Stimulated activated CD4-positive, alpha-beta T cell treated with anti-CD3 and anti-CD28 coated beads, Interleukin-1b, Interleukin-23, amount 100 ng/mL, for 48 hours (primary cell): ENCODE results near the gene KRT3.

Source experiments
- DNase-seq: peaks from one replicate; pipeline ENCODE4 v3.0.0-alpha.2; 2020

The KRT3 gene

DNA sequence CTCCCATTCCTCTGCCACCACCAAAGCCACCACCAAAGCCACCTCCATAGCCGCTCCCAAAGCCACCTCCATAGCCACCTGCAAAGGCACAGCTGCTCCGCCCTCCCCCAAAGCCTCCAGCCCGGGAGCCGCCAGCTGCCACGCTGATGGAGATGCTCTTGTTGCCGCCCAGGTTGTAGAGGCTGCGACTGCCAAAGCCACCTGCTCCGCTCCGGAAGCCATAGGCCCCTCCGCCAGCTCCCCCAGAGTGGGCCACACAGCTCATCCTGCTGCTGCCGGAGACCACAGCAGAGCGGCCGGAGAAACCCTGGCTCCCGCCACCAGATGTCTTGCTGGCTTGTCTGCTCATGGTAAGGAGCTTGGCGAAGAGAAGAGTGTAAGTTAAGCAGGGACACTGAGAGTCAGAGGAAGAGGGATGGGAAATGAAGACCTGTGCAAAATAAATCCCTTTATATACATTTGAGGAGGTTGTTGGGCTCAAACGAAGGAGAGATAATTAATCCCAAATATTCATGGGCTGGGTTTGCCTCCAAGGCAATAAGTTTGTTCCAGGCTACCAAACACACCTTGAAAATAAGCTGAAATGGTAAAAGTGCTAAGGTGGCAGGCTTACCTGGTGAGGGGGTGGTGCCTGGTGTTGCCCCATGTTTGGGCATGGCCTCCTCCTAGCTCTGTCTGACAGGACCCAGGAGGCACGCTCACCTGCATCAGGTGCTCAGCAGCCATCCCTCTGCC, at the start of gene KRT3:
TSS of gene KRT3 (minus strand) at position 424 of the 735 bp plus-strand sequence. CDS start at position 349, 75 bp downstream.
- no peak for DNase-seq

GRCh38 chr12:52844386-52844785, 48.5 kb upstream of the KRT3 start:
- DNase-seq = no peak

GRCh38 chr12:52839436-52840105, 43.7 kb upstream of the KRT3 start:
- DNase-seq = no peak

GRCh38 chr12:52838609-52839435, 42.9 kb upstream of the KRT3 start:
- DNase-seq = no peak

- DNase-seq = no peak
Observed at GRCh38 chr12:52837781-52838608, 42.1 kb upstream of the KRT3 start.

DNA sequence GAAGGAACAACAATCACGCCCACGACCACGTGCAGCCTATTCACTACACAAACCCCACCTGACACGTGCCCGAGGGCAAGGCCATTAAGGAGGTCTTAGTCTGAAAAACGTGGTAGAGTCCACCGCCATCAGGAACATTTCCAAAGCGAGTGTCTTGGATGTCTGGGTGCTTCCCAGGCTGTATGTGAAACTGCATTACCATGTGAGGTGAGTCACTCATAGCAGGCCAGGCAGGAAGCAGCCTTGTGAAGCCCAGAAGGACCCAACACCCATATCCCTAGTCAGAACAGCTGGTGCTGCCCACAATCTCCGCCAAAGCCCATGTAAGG, 41.5 kb upstream of the KRT3 start:
- no peak for DNase-seq

GRCh38 chr12:52836491-52837412, 40.8 kb upstream of the KRT3 start:
- no peak for DNase-seq

DNA sequence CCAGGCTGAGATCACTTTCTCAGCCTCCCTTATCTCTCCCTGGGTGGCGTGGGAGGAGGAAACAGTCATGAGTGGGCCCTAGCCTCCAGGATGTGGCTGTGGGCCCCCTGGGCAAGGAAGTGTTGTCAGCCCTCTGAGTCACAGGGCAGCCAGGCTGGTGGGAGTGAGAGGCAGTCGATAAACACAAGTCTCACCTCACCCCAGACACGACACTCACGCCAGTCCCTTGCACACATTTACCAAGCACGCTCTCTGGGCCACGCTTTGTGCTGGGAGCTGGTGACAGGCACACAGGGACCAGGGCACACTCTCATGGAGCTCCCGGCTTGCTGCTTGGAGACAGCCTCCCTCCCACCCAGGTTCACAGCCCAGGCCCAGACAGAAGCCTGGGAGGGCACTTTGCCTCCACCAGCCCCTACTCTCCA, 40.1 kb upstream of the KRT3 start:
- DNase-seq = peak; percentile 76

- peak; percentile 11 for DNase-seq
Observed at GRCh38 chr12:52835271-52836041, 39.5 kb upstream of the KRT3 start.

DNA sequence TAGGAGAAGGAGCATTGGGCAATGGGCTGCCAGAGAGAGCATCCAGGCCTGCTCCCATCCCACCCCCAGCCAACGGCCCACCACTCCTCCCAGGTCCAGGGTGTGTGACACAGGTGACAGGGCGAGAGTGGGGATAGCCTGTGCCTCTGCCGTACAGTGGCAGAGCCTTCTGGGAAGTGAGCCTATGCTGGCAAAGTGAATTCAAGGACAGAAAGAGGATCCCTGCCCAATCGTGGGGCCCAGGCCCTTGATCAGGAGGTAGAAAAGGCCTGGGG, 38.7 kb upstream of the KRT3 start:
- DNase-seq = no peak

GRCh38 chr12:52833922-52834726, 38.2 kb upstream of the KRT3 start, which contains the start of gene KRT79:
Gene KRT79 (minus strand): TSS chr12:52834311. CDS start chr12:52834260, 51 bp downstream.
- DNase-seq = no peak

DNA sequence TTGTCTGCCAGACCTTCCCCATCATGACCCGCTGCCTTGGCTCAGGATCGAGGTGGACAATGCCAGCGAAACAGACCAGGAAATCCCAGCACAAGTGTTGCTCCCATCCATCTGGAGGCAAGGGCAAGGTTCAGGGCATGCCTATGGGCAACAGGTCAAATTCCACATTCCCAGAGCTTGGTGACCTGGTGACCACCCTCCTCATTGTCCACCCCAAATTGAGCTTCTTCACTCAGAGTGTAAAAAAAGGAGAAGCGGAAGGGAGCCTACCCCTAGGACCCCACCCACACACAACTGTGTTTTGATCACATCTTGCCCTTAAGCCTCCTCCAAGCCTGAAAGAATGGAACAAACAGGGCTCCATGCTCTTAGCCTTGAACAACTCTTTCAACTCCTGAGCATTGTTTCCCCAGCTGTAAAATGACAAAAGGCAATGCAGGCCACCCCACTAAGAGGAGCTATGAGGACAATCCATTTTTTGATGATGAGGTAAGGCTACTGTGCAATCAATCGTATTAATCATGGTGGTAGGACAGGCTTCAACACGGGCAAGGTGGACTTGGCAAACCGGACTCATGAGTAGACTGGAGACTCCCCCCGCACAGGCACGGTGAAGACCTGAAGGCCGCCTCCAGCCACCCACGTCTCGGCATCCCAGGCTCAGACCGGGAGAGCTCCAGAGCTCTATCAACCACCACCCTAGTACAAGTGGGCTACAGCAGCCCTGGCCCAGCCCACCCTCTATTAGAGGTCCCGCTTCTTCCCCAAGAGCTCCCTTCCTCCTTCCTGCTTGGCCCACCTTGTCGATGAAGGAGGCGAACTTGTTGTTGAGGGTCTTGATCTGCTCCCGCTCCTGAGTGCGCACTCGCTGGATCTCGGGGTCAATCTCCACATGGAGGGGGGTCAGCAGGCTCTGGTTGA, 37.3 kb upstream of the KRT3 start:
- DNase-seq = no peak

GRCh38 chr12:52832451-52832850, 36.5 kb upstream of the KRT3 start:
- DNase-seq = no peak

GRCh38 chr12:52831251-52831650, 35.3 kb upstream of the KRT3 start:
- DNase-seq = no peak

GRCh38 chr12:52829986-52830770, 34.3 kb upstream of the KRT3 start:
- DNase-seq = no peak

DNA sequence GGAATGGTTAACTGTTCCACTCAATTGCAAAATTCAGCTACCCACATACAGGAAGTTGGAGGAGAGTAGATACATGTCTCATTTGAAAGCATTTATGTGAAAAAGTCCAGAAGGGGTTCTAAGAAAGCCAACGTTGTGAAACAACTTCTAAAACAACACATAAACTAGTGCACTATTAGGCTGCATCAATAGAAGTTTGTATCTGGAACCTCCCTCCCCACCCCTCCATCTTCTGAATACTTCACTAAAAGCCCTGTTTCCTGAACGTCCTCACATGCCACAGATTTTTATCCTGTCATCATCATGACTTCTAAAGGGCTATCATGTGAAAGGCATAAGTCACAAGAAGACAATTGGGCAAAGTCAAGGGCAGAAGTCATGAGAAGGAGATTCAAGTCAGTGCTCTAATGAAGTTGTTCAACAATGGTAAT, 32.7 kb upstream of the KRT3 start:
- no peak for DNase-seq

GRCh38 chr12:52828156-52828555, 32.2 kb upstream of the KRT3 start:
- no peak for DNase-seq

GRCh38 chr12:52827499-52828090, 31.7 kb upstream of the KRT3 start:
- DNase-seq = no peak
